Retinal pigment epithelial cell (primary cell): Measurements from ENCODE around the gene NAPA.

Experiments used
- DNase-seq: peaks from one replicate; pipeline ENCODE4 v3.0.0-alpha.2; 2010; ENCODE audit warnings: low read depth
- H3K4me3 ChIP-seq: 2 replicates; pipeline ENCODE4 v1.5.1; 2011; ENCODE audit warnings: mild to moderate bottlenecking, low read length, control low read depth, moderate library complexity
- CTCF ChIP-seq: conservative IDR thresholded peaks from 2 replicates; pipeline ENCODE4 v1.5.1; 2011; ENCODE audit warnings: low read depth, low read length, control low read depth, inconsistent platforms

NAPA gene

GRCh38 chr19:47503826-47504150 lies 11.1 kb downstream of the NAPA start:
- H3K4me3 ChIP-seq = no peak overlapping the region
- DNase-seq = no peak
- no peak for TF ChIP-seq CTCF

- DNase-seq = no peak
- no peak overlapping the region for H3K4me3 ChIP-seq
- no peak for TF ChIP-seq CTCF
Measured at GRCh38 chr19:47503130-47503825, 11.6 kb downstream of the NAPA start.

GRCh38 chr19:47499863-47500830 lies 14.7 kb downstream of the NAPA start:
- TF ChIP-seq CTCF = no peak
- DNase-seq = no peak

GRCh38 chr19:47499371-47499770 lies 15.5 kb downstream of the NAPA start:
- no peak for DNase-seq
- no peak overlapping the region for H3K4me3 ChIP-seq
- TF ChIP-seq CTCF = no peak

More at GRCh38 chr19:47499863-47500830, 14.7 kb downstream of the NAPA start:
- H3K4me3 ChIP-seq = no peak overlapping the region

- DNase-seq = no peak
- TF ChIP-seq CTCF = no peak
- H3K4me3 ChIP-seq = no peak overlapping the region
Measured at GRCh38 chr19:47498561-47498960, 16.3 kb downstream of the NAPA start.

GRCh38 chr19:47497821-47498520 lies 16.9 kb downstream of the NAPA start:
- no peak overlapping the region for H3K4me3 ChIP-seq
- DNase-seq = no peak
- TF ChIP-seq CTCF = no peak
